Inflammatory macrophage treated with lipopolysaccharide for 1 hour (primary cell): Measurements from ENCODE around the gene EIF5AL1.
"Not testable (repeated sequence)": the region's sequence is repeated elsewhere in the genome, so short reads cannot be mapped to it uniquely, and the experiment has no call there.

Experiments used
- DNase-seq, 2 donors: peaks; one replicate each; pipeline ENCODE4 v3.0.0-alpha.2; 2020 to 2022

The EIF5AL1 gene

GRCh38 chr10:79516532-79517205 lies 4.3 kb downstream of the EIF5AL1 start:
- DNase-seq: peak in 1 of 2 donors; percentile 0

- DNase-seq: not testable (repeated sequence)
Measured at GRCh38 chr10:79517567-79517966, 5.2 kb downstream of the EIF5AL1 start.

GRCh38 chr10:79521751-79522150 lies 9.4 kb downstream of the EIF5AL1 start:
- not testable (repeated sequence) for DNase-seq

- DNase-seq: not testable (repeated sequence)
Measured at GRCh38 chr10:79522464-79522863, 10.1 kb downstream of the EIF5AL1 start.

- DNase-seq: not testable (repeated sequence)
Measured at GRCh38 chr10:79523157-79523853, 11.0 kb downstream of the EIF5AL1 start.

GRCh38 chr10:79525049-79525710 lies 12.8 kb downstream of the EIF5AL1 start:
- not testable (repeated sequence) for DNase-seq

- DNase-seq: not testable (repeated sequence)
Measured at GRCh38 chr10:79528261-79528660, 15.9 kb downstream of the EIF5AL1 start.

GRCh38 chr10:79533142-79533902 lies 21.0 kb downstream of the EIF5AL1 start:
- DNase-seq: peak; percentile 19 to 24

- DNase-seq: not testable (repeated sequence)
Measured at GRCh38 chr10:79533903-79534175, 21.5 kb downstream of the EIF5AL1 start.

GRCh38 chr10:79538311-79538710 lies 26.0 kb downstream of the EIF5AL1 start:
- not testable (repeated sequence) for DNase-seq

GRCh38 chr10:79540930-79541329 lies 28.6 kb downstream of the EIF5AL1 start:
- not testable (repeated sequence) for DNase-seq

- DNase-seq: peak; percentile 43 to 60
Measured at GRCh38 chr10:79542626-79543025, 30.3 kb downstream of the EIF5AL1 start.

GRCh38 chr10:79544408-79544807 lies 32.1 kb downstream of the EIF5AL1 start:
- not testable (repeated sequence) for DNase-seq

GRCh38 chr10:79544926-79545659 lies 32.8 kb downstream of the EIF5AL1 start:
- DNase-seq: not testable (repeated sequence)

GRCh38 chr10:79547128-79547527 lies 34.8 kb downstream of the EIF5AL1 start:
- DNase-seq: not testable (repeated sequence)

- no peak for DNase-seq
Measured at GRCh38 chr10:79547973-79548372, 35.6 kb downstream of the EIF5AL1 start.

GRCh38 chr10:79552143-79552542 lies 39.8 kb downstream of the EIF5AL1 start:
- DNase-seq: no peak

- DNase-seq: no peak
Measured at GRCh38 chr10:79555354-79556309, 43.3 kb downstream of the EIF5AL1 start.

- not testable (repeated sequence) for DNase-seq
Measured at GRCh38 chr10:79556961-79557360, 44.6 kb downstream of the EIF5AL1 start.

- DNase-seq: no peak
Measured at GRCh38 chr10:79559726-79560125, 47.4 kb downstream of the EIF5AL1 start.

GRCh38 chr10:79560160-79560709 lies 47.9 kb downstream of the EIF5AL1 start, which contains the start of gene SFTPA2:
SFTPA2 (minus strand) TSS chr10:79560407; CDS start chr10:79559483, 924 bp downstream.
- DNase-seq: no peak
